Stimulated activated CD4-positive, alpha-beta T cell treated with anti-CD3 and anti-CD28 coated beads, Interleukin-1b, Interleukin-23, amount 100 ng/mL, for 1 hour (primary cell): ENCODE results near the gene MAP4K3.
A peak's percentile ranks its signal among the peaks of the same experiment; 100 is the strongest.

ENCODE experiments used
- DNase-seq, 2 donors: peaks; one replicate each; pipeline ENCODE4 v3.0.0-alpha.2; 2020; ENCODE audit warnings: low read depth in 2 of 2

Gene MAP4K3

DNA sequence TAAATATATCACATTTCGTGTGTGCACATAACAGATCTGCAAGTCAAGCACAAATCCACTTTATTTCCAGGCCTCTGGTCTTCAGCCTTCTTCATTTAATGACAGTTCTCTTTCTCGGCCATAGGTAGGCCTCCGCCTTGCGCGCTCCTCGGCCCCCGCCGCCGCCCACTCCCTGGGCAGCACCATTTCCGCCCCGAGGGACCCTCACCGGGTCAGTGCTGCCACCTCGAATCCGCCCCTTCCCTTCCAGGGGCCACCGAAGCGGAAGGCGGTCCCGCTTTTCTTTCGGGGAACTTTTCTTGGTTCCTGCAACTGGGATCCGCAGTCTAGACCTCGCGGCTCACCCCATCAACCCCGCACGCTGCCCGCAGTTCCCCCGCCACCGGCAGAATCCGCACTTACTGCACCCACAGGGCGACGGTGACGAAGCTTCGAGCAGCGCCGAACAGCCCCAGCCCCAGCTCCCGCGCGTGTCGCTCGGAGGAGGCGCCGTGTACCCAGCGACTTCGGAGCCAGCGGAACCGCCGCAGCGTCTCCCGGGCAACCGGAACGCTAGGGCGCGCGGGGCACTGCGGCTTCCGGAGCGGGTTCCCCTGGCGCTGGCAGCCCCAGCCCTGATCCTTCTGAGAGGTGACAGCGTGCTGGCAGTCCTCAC, 193.5 kb downstream of the MAP4K3 start, which contains the start of gene CDKL4:
Gene CDKL4 (minus strand): TSS at position 502 of the 655 bp plus-strand sequence.
- no peak for DNase-seq

GRCh38 chr2:39241588-39241987, 195.5 kb downstream of the MAP4K3 start:
- DNase-seq = no peak

- DNase-seq = no peak
These were observed 196.3 kb downstream of the MAP4K3 start for GRCh38 chr2:39240758-39241157.

- no peak for DNase-seq
These were observed 202.3 kb downstream of the MAP4K3 start for GRCh38 chr2:39234754-39235153.

DNA sequence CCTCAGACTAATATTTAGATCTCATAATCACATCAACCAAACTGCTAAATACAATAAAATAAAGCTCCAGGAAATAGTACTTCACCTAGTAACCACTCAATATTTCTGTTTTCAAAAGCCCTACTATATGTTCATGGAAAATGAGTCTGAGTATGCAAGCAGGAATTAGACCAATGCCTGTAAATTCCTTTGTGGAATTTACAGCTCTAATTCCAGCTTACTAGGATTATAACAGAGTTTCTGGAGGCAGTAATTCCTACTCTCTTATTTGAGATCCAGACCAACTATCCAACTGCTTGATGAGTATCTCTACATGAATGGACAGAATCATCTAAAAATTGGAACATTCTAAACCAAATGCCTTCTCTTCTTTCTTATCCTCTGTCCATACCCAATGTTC, 204.9 kb downstream of the MAP4K3 start:
- DNase-seq = no peak

- no peak for DNase-seq
These were observed 208.5 kb downstream of the MAP4K3 start for GRCh38 chr2:39228413-39229209.

DNA sequence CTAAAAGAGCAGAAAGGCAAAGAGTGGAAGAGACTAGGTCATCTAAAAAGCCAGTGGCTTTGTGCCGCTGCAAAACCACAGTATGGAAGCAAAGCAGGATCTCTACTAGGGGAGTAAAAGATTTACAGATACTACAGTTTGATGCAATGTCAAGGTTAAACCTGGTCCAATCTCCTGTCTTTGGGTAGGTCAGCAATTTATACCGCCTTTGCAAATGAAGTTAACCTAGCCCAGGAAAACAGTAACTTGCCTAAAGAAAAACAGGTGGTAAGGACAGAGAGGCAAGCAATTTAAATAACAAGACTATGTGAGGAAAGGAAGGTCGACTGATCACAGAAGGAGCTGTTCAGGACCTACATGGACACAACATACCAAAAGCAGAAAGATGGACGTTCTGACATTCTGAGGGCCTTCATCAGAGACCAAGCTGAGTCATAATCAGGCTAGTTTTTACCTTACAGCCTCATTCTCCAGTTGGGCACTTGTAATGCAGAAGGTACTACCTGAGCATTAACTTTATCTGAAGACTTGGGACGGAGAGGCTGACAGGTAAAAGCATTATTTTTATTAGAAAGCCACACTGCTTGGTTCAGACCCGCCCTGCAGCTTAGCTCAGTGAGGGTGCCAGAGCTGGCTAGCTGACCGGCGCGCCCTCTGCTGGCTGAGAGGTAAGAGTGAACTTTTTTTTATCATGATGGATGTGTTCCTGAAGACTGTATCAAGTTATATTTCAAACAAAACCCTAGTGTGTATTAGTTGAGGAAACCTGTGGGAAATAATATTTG, 209.3 kb downstream of the MAP4K3 start:
- peak; percentile 62 to 74 for DNase-seq

- no peak for DNase-seq
These were observed 211.5 kb downstream of the MAP4K3 start for GRCh38 chr2:39225567-39225966.

- no peak for DNase-seq
These were observed 213.2 kb downstream of the MAP4K3 start for GRCh38 chr2:39223909-39224308.

DNA sequence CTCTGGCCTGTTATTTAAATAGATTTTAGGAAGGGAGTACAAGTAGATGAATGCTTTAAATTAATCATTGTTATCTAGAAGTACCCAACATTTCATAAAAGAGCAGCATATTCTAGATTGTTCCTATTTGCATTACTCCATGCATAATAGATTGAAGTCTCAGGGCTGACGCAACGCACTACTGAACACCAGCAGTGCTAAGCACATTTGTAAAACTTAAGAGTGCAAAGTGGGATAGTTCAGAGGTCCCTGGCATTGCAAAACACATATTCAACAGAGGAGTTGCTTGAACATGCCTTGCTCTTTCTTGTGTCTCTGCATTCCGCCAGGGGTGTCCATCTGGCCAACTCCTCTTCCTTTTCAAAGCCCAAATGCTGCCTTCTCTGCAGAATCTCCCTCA, 215.6 kb downstream of the MAP4K3 start:
- no peak for DNase-seq

- DNase-seq = no peak
These were observed 216.9 kb downstream of the MAP4K3 start for GRCh38 chr2:39220136-39220535.

- DNase-seq = no peak
These were observed 218.7 kb downstream of the MAP4K3 start for GRCh38 chr2:39218391-39218790.

DNA sequence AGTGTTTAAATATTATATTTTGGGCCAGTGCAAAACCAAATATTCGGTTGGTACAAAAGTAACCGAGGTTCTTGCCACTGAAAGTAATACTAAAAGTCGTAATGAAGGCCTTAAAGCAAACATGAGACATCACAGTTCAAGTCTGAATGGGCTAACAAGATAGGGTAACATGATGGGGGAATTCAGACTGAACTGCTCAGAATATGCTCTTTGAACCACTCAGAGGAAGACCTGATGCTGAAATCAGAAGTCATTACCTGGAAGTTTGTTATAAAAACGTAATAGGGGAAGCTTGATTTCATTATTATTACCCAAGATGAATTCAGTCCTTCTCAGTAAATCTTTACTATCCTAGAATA, 219.9 kb downstream of the MAP4K3 start:
- no peak for DNase-seq

DNA sequence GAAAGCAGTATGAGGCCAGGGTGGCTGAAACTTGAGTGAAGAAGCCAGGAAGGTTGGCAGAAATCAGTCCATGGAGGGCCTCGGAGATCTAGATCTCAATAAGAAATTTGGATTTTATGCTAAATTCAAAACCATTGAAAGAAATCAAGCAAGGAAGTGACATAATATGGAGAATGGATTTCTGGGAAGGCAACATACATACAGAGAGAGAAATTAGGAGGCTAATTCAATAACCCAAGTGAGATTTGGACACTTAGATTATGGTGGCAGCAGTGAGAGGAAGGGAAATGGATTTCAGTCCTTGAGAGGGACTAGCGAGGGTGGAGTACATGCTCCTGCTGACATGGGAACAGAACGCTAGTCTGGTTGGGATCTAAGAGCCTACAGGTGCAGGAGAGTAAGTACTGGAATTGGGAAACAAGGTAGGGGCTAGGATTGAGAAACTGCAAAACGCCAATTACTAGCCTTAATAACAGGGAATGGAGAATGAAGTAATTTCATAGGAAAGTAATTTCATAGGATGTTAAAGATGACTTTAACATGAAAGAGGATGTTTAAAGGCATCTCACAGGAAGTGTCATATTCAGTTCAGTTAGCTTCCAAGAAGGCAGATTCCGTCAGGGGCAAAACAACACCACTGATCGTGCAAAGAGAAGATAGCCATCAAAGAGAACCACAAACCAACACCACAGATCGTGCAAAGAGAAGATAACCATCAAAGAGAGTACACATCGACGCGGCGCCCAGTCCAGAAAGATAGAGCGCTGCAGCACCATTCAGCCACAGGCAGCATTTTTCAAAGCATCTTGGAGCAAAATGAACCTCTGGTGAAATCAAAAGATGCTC, 220.5 kb downstream of the MAP4K3 start:
- DNase-seq = peak; percentile 4 to 36

- DNase-seq = no peak
These were observed 221.5 kb downstream of the MAP4K3 start for GRCh38 chr2:39215545-39215944.

DNA sequence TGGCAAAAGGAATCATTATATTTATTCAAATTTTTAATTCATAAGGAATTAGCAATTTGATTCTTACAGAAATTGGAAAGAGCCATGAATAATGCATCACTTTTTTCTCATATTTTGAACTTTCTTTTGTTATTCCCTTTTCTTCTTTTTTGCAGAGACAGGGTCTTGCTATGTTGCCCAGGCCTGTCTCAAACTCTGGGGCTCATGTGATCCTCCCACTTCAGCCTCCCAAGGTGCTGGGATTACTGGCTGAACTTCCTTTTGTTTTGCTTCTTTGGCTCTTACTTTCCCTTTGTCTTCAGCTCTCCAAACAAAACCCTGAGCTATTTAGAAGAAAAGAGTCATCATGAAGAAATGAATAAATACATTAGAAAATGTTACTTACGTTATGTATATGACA, 224.1 kb downstream of the MAP4K3 start:
- no peak for DNase-seq

DNA sequence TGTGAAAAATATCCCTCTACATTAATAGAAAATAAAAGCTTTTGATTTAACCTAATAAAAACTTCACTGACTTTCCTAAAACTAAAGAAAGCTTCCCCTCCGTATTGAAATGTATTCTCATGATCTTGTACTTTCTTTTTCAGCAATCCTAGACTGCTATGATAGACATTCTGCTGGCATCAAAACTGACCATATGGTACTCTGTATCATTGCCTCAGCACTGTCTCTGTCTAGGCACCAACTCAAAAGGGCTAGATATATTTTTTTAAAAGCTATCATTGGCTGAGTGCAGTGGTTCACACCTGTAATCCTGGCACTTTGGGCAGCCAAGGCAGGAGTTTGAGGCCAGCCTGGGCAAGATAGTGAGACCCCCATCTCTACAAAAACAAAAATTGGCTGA, 226.2 kb downstream of the MAP4K3 start:
- DNase-seq = no peak

GRCh38 chr2:39203382-39203781, 233.7 kb downstream of the MAP4K3 start:
- DNase-seq = no peak

- DNase-seq = no peak
These were observed 234.3 kb downstream of the MAP4K3 start for GRCh38 chr2:39202639-39203369.
